ENCODE measurements around the gene CSNK1D. TPM values are rescaled to one million over a fixed set of nuclear protein-coding genes. Genes with fewer than 3 reads are reported as not detected.

CSNK1D gene
- total RNA-seq, 1 experiment from 2014 or later, result 137 TPM

DNA sequence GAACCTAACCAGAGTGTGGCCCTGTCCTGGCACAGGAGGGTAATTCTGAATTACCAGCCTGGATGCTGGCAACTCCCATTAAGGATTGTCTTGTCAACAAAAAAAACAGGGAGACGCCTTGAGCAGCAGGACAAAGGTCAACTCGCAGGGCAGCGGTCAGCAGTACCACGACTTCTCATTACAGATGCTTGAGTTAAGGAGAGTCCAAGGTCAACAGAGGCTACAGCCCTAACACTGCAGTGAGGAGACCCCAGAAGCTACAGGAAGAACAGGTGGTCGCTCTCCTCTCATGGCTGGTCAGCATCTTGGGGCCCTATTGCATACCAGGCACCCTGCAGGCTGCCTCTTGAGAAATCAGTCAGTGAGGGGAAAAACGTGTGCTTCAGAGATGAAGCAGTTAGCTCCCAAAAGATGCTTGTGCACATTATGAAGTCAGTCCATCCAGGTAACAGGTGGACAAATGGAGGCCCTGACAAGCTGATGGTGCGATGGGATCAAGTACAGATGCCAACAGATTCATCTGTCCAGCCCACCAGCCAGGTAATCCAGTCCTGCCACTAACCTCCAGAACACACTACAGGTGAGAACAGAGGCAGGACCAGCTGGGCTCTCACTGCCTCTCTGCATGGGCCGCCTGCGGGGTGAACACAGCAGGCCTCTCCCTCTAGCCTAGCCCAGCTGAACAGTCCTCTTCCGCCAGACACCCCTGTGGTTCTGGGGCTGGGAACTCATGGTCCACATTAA lies 4.2 kb downstream of the CSNK1D start:
- Histone ChIP-seq H4K20me1 (ENCODE audit: control insufficient read depth, insufficient read depth, insufficient read length) (no peaks in the 10 kb centered on the region), H2BK15ac (ENCODE audit: low read depth, low read length) (no peak overlapping the region), H4K91ac (ENCODE audit: insufficient read length, low read depth, low read length) (no peak overlapping the region), H3T11ph (ENCODE audit: low read length) (no peak overlapping the region), H4K5ac (ENCODE audit: insufficient read length, low read depth, low read length) (no peak overlapping the region), H2BK20ac (ENCODE audit: low read depth, low read length, poor library complexity, severe bottlenecking) (no peak overlapping the region), H3K56ac (ENCODE audit: insufficient read length, low read depth, low read length) (no peak overlapping the region), H3K9me3 (ENCODE audit: control insufficient read depth, low read depth, low read length) (no peaks in the 10 kb centered on the region), H3K23me2 (ENCODE audit: insufficient read length, low read depth, low read length, poor library complexity, severe bottlenecking) (no peaks in the 10 kb centered on the region), H4K8ac (replicated peaks; ENCODE audit: insufficient read length, low read depth, low read length) (no peak overlapping the region), H3K4me2 (ENCODE audit: insufficient read depth, insufficient read length, low read length) (no peak overlapping the region), H2BK5ac (ENCODE audit: insufficient read length, low read length) (no peak overlapping the region), H3K4ac (ENCODE audit: low read depth, low read length) (no peak overlapping the region), H2AK5ac (ENCODE audit: insufficient read length, low read length) (no peak overlapping the region), H3K27ac (ENCODE audit: insufficient read length, low read depth, low read length) (no peak overlapping the region), H3K4me1 (ENCODE audit: insufficient read depth, low read length) (no peaks in the 10 kb centered on the region), H2BK120ac (ENCODE audit: low read depth, low read length, poor library complexity, severe bottlenecking) (no peak overlapping the region), H3K79me1 (ENCODE audit: insufficient read depth, low read depth, low read length, poor library complexity, severe bottlenecking) (peaks cover 4% of the 10 kb centered on the region), H3K27me3 (ENCODE audit: insufficient read depth, low read length) (no peaks in the 10 kb centered on the region), H2AFZ (ENCODE audit: low read length) (no peak overlapping the region), H3K9ac (ENCODE audit: extremely low read depth, insufficient read length, low read length) (no peak overlapping the region), H3K18ac (ENCODE audit: insufficient read length, low read depth, low read length) (no peak overlapping the region), H3K79me2 (ENCODE audit: insufficient read depth, low read length) (peaks cover 60% of the 10 kb centered on the region), H2BK12ac (ENCODE audit: insufficient read length, low read depth, low read length) (no peak overlapping the region), H3K23ac (ENCODE audit: insufficient read length, low read depth, low read length) (no peak overlapping the region), H3K14ac (ENCODE audit: insufficient read depth, low read length) (no peak overlapping the region)
- TF ChIP-seq, protein P1, sequence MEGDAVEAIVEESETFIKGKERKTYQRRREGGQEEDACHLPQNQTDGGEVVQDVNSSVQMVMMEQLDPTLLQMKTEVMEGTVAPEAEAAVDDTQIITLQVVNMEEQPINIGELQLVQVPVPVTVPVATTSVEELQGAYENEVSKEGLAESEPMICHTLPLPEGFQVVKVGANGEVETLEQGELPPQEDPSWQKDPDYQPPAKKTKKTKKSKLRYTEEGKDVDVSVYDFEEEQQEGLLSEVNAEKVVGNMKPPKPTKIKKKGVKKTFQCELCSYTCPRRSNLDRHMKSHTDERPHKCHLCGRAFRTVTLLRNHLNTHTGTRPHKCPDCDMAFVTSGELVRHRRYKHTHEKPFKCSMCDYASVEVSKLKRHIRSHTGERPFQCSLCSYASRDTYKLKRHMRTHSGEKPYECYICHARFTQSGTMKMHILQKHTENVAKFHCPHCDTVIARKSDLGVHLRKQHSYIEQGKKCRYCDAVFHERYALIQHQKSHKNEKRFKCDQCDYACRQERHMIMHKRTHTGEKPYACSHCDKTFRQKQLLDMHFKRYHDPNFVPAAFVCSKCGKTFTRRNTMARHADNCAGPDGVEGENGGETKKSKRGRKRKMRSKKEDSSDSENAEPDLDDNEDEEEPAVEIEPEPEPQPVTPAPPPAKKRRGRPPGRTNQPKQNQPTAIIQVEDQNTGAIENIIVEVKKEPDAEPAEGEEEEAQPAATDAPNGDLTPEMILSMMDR (conservative IDR thresholded peaks at IDR 0.05), result no peak
- WGBS (ENCODE audit: extremely low coverage, insufficient read length, low lambda C conversion rate), result no CpG with 5 or more reads among the region's 10 CpGs
- peaks cover 59 to 77% (median 75%) of the 10 kb centered on the region in 3 experiments; a peak in 6 of 7 replicates for H3K36me3 Mint-ChIP-seq (ENCODE audit: insufficient read depth in 1 of 3, low read depth in 3 of 3)
- DNase-seq, result no peak
- H3K27ac Mint-ChIP-seq, result peak overlapping the region in 2 of 3 experiments; percentile 6 to 57; a peak in 2 of 7 replicates
- H3K27me3 Mint-ChIP-seq (ENCODE audit: low read depth), result peaks cover 5% of the 10 kb centered on the region; the same call in 1 of the 2 replicates
- no peaks in the 10 kb centered on the region for H3K9me3 Mint-ChIP-seq
- H3K4me3 Mint-ChIP-seq, result 0 out of 5 replicates have a peak overlapping the region, but pooled peaks of 1 of the 2 experiments have one; percentile 1
- H3K4me1 Mint-ChIP-seq, result peaks cover 31 to 46% of the 10 kb centered on the region in 2 experiments

Measured in H9 (cell line).